CD14-positive monocyte (primary cell): ENCODE measurements around the gene DYRK1B. TPM values are rescaled to one million over a fixed set of nuclear protein-coding genes. Genes with fewer than 3 reads are reported as not detected.

ENCODE experiments used
- DNase-seq, 3 donors: peaks; one replicate each; pipeline ENCODE4 v3.0.0-alpha.2; 2011 to 2022
- H2AFZ ChIP-seq: 2 replicates; pipeline ENCODE4 v1.6.0; 2012; ENCODE audit warnings: mild to moderate bottlenecking, low read depth, low read length, inconsistent platforms; ENCODE audit not compliant: insufficient read depth, poor library complexity, severe bottlenecking
- H3K27ac ChIP-seq, 2 donors: 1 replicate in 1 of 2; 2 replicates in 1 of 2; pipeline ENCODE4 v1.5.1; 2012 to 2013; ENCODE audit warnings: low read length in 2 of 2, control low read depth in 1 of 2, inconsistent platforms in 1 of 2, low read depth in 1 of 2, mild to moderate bottlenecking in 1 of 2
- H3K27me3 ChIP-seq, 2 donors: one replicate each; pipeline versions ENCODE4 v1.6.0 to v1.6.1; 2011 to 2013; ENCODE audit warnings: low read length in 2 of 2; ENCODE audit not compliant: control insufficient read depth in 2 of 2, insufficient read depth in 2 of 2
- H3K36me3 ChIP-seq, 2 donors: replicated peaks in 1 of 2; 1 replicate in 1 of 2; 2 replicates in 1 of 2; pipeline versions ENCODE4 v1.5.1 to v1.6.1; 2012 to 2013; ENCODE audit warnings: low read length in 2 of 2, control low read depth in 1 of 2, inconsistent platforms in 1 of 2, mild to moderate bottlenecking in 1 of 2; ENCODE audit not compliant: insufficient read depth in 2 of 2, control insufficient read depth in 1 of 2
- H3K4me1 ChIP-seq, 2 donors: 1 replicate in 1 of 2; 2 replicates in 1 of 2; pipeline versions ENCODE4 v1.5.1 to v1.6.1; 2012 to 2013; ENCODE audit warnings: low read length in 2 of 2, control low read depth in 1 of 2, inconsistent platforms in 1 of 2, mild to moderate bottlenecking in 1 of 2, moderate library complexity in 1 of 2; ENCODE audit not compliant: insufficient read depth in 2 of 2, control insufficient read depth in 1 of 2
- H3K4me2 ChIP-seq: replicated peaks from 2 replicates; pipeline ENCODE3; 2012; ENCODE audit warnings: low read length, moderate library complexity, mild to moderate bottlenecking; ENCODE audit not compliant: poor library complexity, severe bottlenecking; ENCODE audit errors: extremely low read depth
- H3K4me3 ChIP-seq, 3 experiments: fragments of 200-600 bp in 1 of 3; sonication (generic) in 1 of 3; replicated peaks in 1 of 3; 1 replicate in 2 of 3; 2 replicates in 1 of 3; pipeline ENCODE4 v1.5.1; 2011 to 2013; ENCODE audit warnings: low read length in 3 of 3, mild to moderate bottlenecking in 3 of 3, control low read depth in 2 of 3, low read depth in 2 of 3, inconsistent platforms in 1 of 3, moderate library complexity in 1 of 3
- H3K79me2 ChIP-seq: 2 replicates; pipeline ENCODE4 v1.6.0; 2012; ENCODE audit warnings: mild to moderate bottlenecking, control low read depth, inconsistent platforms, low read length, moderate library complexity; ENCODE audit not compliant: insufficient read depth
- H3K9ac ChIP-seq: 2 replicates; pipeline ENCODE4 v1.6.0; 2017; ENCODE audit warnings: low read length, mild to moderate bottlenecking; ENCODE audit not compliant: insufficient read depth, poor library complexity, severe bottlenecking
- H3K9me3 ChIP-seq, 2 donors: replicated peaks in 1 of 2; 1 replicate in 1 of 2; 2 replicates in 1 of 2; pipeline versions ENCODE4 v1.5.1 to v1.6.1; 2012 to 2013; ENCODE audit warnings: low read length in 2 of 2, control low read depth in 1 of 2; ENCODE audit not compliant: control insufficient read depth in 1 of 2, insufficient read depth in 1 of 2
- H4K20me1 ChIP-seq: 2 replicates; pipeline ENCODE4 v1.6.0; 2012; ENCODE audit warnings: mild to moderate bottlenecking, low read length, control low read depth, moderate library complexity; ENCODE audit not compliant: insufficient read depth
- H3K27ac Mint-ChIP-seq, 7 donors: one replicate each; pipeline ENCODE4 v1.8.0; 2020; ENCODE audit warnings: mild to moderate bottlenecking in 7 of 7, mixed read lengths in 7 of 7, moderate library complexity in 6 of 7, inconsistent platforms in 2 of 7
- H3K27me3 Mint-ChIP-seq, 3 donors: one replicate each; pipeline ENCODE4 v1.8.0; 2021 to 2022; ENCODE audit warnings: low read depth in 3 of 3, mild to moderate bottlenecking in 3 of 3, mixed read lengths in 3 of 3, moderate library complexity in 3 of 3, inconsistent platforms in 1 of 3
- H3K36me3 Mint-ChIP-seq, 2 donors: one replicate each; pipeline ENCODE4 v1.8.0; 2020; ENCODE audit warnings: mixed read lengths in 2 of 2, inconsistent platforms in 1 of 2, mild to moderate bottlenecking in 1 of 2
- H3K4me1 Mint-ChIP-seq: one replicate; pipeline ENCODE4 v1.8.0; 2020; ENCODE audit warnings: mild to moderate bottlenecking, mixed read lengths
- H3K4me3 Mint-ChIP-seq, 2 donors: one replicate each; pipeline ENCODE4 v1.8.0; 2020; ENCODE audit warnings: mild to moderate bottlenecking in 2 of 2, mixed read lengths in 2 of 2, moderate library complexity in 1 of 2
- H3K9me3 Mint-ChIP-seq, 7 donors: one replicate each; pipeline ENCODE4 v1.8.0; 2020 to 2022; ENCODE audit warnings: mixed read lengths in 7 of 7, mild to moderate bottlenecking in 6 of 7, moderate library complexity in 6 of 7, inconsistent platforms in 2 of 7
- CTCF ChIP-seq: fragments of 200-600 bp; IDR thresholded peaks from one replicate; pipeline ENCODE4 v1.8.0; 2022; ENCODE audit warnings: antibody characterized with exemption, mild to moderate bottlenecking
- WGBS: methylation state at CpG from one replicate; pipeline ENCODE4 v1.1.5; 2013; ENCODE audit warnings: missing lambda C conversion rate; ENCODE audit not compliant: insufficient coverage; 5-methylcytosine and 5-hydroxymethylcytosine counted together
- intact Hi-C, 2 donors: fragments of 100-400 bp; cut with micrococcal nuclease; formaldehyde crosslinking; loops; one replicate each; pipeline versions ENCODE4 v1.15.0 to v1.15.1; 2023
- polyA plus RNA-seq, 3 donors: library from polyadenylated mRNA; depleted of rRNA in 1 of 3; unstranded in 2 of 3; stranded (reverse) in 1 of 3; fragments of 300-500 nt in 2 of 3; fragments of >200 nt in 1 of 3; fragmentation: Illumina TruSeq in 2 of 3; gene quantifications; 1 replicate in 2 of 3; 2 replicates in 1 of 3; pipeline ENCODE4 v1.2.3, GENCODE V29; 2012 to 2021

The DYRK1B gene
- polyA plus RNA-seq, 3 donors, result 4.2 to 13.6 (median 6.5) TPM

- no peak overlapping the region for H3K4me3 ChIP-seq
- H4K20me1 ChIP-seq, result no peaks in the 10 kb centered on the region
- Mint-ChIP-seq H3K9me3 (peaks cover 0 to 8% (median 0%) of the 10 kb centered on the region in 7 donors), H3K27ac (peak overlapping the region in 2 of 7 donors; percentile 4 to 15), H3K27me3 (peaks cover 2 to 4% (median 2%) of the 10 kb centered on the region in 3 donors), H3K36me3 (peaks cover 17 to 20% of the 10 kb centered on the region in 2 donors), H3K4me1 (peaks cover under 1% of the 10 kb centered on the region), H3K4me3 (no peak overlapping the region)
- intact Hi-C loops, result no loop called here
- H3K36me3 ChIP-seq, result peaks cover 0 to 8% of the 10 kb centered on the region in 2 donors
- no peaks in the 10 kb centered on the region for H3K27me3 ChIP-seq
- H3K4me2 ChIP-seq, result no peak overlapping the region
- no peak overlapping the region for H3K27ac ChIP-seq
- no peak for TF ChIP-seq CTCF
- no peak overlapping the region for H3K9ac ChIP-seq
- no peak for DNase-seq
- H2AFZ ChIP-seq, result no peak overlapping the region
- no peaks in the 10 kb centered on the region for H3K4me1 ChIP-seq
- H3K9me3 ChIP-seq, result no peaks in the 10 kb centered on the region
- no peaks in the 10 kb centered on the region for H3K79me2 ChIP-seq
- WGBS, result 91% methylated on average over 8 of the region's 9 CpGs
These were observed 20.5 kb downstream of the DYRK1B start for GRCh38 chr19:39813264-39813993.

- peaks cover 0 to 2% of the 10 kb centered on the region in 2 donors for H3K36me3 ChIP-seq
- no peaks in the 10 kb centered on the region for H3K27me3 ChIP-seq
- H3K4me1 Mint-ChIP-seq, result no peaks in the 10 kb centered on the region
- H3K9me3 ChIP-seq, result no peaks in the 10 kb centered on the region
- no peaks in the 10 kb centered on the region for H3K79me2 ChIP-seq
- no peak overlapping the region for H3K4me2 ChIP-seq
- H3K4me3 ChIP-seq, result no peak overlapping the region
- TF ChIP-seq CTCF, result no peak
- H3K4me1 ChIP-seq, result no peaks in the 10 kb centered on the region
- H2AFZ ChIP-seq, result no peak overlapping the region
- H3K27ac ChIP-seq, result no peak overlapping the region
- no peak for DNase-seq
- intact Hi-C loops, result no loop called here
- H3K27me3 Mint-ChIP-seq, result peaks cover 2 to 4% (median 2%) of the 10 kb centered on the region in 3 donors
- H3K36me3 Mint-ChIP-seq, result peaks cover 3 to 6% of the 10 kb centered on the region in 2 donors
- no peak overlapping the region for H3K9ac ChIP-seq
- no peaks in the 10 kb centered on the region for H4K20me1 ChIP-seq
- peaks cover 0 to 15% (median 0%) of the 10 kb centered on the region in 7 donors for H3K9me3 Mint-ChIP-seq
- whole genome bisulfite sequencing, result 90% methylated on average over 2 of the region's 4 CpGs
- H3K4me3 Mint-ChIP-seq, result no peak overlapping the region
- no peak overlapping the region for H3K27ac Mint-ChIP-seq
These were observed 22.9 kb downstream of the DYRK1B start for GRCh38 chr19:39811064-39811463.
